NOMO-1 treated with dmso at 0.1 percent for 144 hours (cell line): ENCODE results near the gene VSTM5.
"Not testable (repeated sequence)": the region's sequence is repeated elsewhere in the genome, so short reads cannot be mapped to it uniquely, and the experiment has no call there.

Experiments
- DNase-seq: peaks from one replicate; lab custom pipeline; 2025; ENCODE audit not compliant: unreplicated experiment; lab: John Stamatoyannopoulos, UW

The VSTM5 gene, protein sequence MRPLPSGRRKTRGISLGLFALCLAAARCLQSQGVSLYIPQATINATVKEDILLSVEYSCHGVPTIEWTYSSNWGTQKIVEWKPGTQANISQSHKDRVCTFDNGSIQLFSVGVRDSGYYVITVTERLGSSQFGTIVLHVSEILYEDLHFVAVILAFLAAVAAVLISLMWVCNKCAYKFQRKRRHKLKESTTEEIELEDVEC

DNA sequence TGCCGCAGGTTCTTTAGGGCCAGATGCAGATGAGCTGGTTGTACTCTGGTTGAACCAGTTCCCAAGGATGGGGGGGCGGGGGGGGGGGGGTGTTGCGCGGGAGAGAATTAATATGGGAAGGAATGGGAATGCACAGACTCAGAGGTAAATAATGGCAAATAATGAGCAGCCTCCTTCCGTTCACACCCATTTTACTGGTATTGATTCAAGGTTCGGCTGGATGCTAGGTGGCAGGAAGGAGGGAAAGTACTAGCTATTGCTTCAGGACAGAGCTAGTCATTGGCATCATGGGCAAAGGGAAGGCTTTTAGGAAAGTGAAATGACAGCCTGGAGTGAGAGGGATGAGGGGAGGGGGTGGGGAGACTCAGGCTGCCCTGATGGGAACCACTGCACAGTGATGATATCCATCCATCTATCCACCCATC is at the start of gene VSTM5:
Gene VSTM5, minus strand, starts transcription at position 25 of the 425 bp plus-strand sequence. CDS start 116 bp downstream, outside the sequence.
- no peak for DNase-seq

DNA sequence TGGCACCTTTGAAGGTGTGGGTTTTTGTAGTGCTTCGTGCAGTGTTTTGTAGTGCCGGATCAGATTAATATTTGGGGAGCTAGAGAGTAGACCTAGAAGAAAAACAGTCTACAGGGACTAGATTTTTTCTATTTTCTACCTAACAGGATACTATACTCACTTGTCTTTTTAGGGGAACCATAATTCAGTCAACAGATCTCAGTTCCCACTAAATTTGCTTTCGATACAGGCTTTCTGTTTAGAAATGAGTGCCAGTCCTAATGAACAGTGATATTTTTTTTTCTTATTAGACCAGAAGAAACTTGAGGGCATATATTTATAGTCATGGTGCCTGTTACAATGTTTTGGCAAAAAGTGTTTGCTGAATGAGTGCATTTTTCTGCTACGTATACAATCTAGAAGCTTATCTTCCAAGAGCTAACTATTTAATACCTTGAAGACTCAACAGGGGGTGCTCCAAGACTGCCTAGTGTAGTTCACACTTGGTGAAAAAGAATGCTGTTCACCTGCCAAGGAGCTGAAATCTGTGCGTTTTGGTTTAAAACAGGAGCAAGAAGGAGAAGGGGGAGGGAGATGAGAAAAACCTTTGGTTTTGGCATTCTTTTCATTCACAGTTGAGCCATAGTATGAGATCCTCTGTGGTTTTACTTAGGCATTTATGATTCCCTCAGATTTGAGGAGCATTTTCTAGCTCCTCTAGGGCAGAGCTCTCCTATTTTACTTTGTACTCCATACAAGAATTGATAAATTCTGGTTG is 44.9 kb upstream of the VSTM5 start:
- DNase-seq = no peak

DNA sequence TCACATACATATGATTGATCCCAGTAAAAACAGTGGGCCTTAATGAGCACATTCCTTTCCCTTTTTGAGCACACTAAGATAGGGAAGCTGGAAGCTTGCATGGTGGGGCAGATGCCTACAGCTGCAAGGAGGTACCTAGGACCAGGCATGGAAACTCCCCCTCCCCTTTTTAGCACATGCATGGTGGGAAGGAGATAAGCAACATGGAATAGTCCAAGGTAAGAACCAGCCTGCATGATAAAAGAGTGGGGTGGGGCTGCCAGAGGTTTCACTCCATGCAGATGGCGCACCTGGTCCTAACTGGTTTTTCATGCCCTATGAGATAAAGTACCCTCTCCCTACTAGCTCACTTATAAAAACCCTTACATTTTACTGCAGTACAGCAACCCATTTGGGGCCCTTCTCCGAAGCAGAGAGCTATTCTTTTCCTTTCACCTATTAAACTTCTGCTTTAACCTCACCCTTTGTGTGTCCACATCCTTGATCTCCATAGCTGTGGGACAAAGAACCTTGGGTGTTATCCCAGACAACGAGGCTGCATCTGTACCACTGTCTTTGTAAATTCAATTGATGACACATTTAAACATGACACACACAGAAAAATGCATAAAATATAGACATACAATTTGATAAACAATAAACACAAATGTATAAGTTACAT is 40.1 kb upstream of the VSTM5 start:
- no peak for DNase-seq

DNA sequence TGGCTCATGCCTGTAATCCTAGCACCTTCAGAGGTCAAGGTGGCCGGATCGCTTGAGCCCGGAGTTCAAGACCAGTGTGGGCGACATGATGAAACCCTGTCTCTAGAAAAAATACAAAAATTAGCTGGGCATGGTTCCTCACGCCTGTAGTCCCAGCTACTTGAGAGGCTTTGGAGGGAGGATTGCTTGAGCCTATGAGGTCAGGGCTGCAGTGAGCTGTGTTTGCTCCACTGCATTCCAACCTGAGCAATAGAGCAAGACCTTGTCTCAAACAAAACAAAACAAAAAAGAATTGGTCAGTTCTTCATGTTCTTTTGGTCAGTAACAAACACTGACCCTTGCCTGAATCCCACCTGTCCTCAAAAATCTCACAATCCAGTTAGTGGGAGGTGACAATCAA is 36.7 kb upstream of the VSTM5 start:
- no peak for DNase-seq

DNA sequence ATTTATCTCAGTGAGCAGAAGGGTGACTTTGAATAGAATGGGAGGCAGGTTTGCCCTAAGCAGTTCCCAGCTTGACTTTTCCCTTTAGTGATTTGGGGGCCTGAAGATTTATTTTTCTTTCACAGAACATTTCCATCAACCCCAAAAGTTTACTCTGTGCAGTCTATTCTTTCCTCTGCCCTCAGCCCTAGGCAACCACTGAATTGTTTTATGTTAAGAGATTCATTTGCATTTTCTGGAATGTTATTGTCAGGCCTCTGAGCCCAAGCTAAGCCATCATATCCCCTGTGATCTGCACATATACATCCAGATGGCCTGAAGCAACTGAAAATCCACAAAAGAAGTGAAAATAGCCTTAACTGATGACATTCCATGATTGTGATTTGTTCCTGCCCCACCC is 28.7 kb upstream of the VSTM5 start:
- DNase-seq = not testable (repeated sequence)

DNA sequence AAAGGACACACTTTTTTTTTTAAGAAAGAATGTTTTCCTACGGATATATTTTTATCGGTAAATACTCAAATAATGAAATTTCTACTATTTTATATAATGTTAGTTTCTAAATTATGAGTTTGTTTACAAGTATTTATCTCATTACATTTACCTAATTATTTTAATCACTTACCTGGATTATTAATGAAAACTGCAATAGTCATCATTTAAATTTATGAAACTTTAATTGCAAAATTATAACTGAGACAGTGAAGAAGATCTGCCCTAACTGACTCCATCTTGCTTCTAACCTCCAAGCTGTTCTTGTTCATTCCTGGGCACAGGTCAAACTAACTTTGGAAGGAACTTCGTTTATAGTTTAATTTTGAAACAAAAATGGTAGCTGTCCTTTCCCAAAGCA is 25.2 kb upstream of the VSTM5 start:
- no peak for DNase-seq

DNA sequence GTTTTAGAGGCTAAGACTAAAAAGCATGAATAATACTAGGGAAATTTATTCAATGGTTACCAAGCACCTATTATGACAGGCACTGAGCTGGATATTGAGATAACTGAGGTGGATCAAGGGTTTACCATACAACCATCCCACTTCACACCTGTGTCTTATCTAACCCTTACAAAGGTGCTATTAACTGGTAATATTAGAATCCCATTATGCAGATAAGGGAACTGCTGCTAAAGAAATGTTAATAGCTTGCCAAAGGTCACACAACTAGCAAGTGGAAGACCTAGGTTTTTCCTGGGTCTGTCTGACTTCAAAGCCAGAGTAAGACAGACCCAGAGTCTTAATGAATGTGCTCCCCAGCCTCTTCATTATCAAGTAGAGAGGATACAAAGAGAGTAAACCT is 21.1 kb upstream of the VSTM5 start:
- no peak for DNase-seq

DNA sequence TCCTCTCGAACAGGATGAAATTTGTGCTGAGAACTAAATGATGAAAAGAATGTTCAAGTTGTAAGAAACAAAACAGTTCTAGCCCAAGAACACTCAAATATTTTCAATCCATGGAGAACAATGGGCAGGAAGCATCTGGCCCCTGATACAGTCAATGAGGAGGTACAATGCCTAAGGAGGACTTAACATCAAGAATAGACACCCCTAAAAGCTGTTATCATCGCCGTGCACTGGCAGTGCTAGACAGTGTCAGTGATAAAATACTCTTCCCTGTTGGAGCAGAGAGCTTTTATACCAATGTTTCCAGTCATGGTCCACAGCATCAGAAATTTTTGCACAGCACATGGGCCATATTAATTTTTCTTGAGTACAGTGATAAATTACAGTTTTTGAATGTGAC is 20.2 kb upstream of the VSTM5 start:
- DNase-seq = no peak

DNA sequence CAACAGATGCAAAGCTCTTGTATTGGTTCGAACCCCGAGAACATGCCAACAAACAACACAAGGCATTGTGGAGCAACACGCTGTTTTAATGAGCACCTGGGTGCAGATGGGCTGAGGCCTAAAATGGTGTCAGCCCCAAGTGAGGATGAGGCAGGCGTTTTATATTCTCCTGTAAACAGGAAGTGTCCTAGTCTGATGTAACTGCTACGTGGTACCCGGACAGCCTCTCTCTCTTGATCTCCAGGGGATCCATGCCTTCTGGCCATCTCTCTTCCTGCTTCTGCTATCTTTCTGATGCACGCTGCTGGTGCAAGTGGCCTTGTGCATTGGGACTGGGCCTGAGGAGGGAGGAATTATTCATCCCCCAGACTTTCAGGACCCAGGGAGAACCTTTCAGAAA is 19.4 kb upstream of the VSTM5 start:
- DNase-seq = no peak

DNA sequence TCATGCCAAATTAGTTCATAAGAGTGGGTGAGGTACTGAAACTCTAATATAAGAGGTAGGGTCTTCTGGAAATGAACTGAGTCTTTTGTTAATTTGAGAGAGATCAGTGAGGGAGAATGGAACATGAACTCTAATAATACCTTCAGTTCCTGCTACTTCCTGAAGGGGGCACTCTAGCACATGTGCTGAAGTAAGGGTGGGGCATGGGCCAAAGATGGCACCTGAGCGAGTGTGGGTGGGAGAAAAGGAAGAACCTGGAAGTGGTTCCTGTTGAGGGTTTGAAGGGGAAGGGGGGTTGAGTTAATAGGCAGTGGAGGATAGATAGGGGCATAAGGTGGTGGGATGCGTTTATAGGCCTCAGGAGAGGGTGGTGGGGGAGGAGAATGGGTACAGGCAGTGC is 18.0 kb upstream of the VSTM5 start:
- DNase-seq = not testable (repeated sequence)

DNA sequence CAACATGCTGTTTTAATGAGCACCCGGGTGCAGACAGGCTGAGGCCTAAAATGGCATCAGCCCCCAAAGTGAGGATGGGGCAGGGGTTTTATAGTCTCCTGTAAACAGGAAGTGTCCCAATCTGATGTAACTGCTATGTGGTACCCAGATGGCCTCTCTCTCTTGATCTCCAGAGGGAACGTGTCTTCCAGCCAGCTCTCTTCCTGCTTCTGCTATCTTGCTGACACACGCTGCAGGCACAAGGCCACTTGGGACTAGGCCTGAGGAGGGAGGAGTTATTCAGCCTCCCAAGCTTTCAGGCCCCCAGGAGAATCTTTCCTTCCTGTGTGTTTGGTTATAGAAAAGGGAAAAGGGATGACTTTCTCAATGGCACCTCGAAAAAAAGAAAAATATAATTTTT is 11.4 kb upstream of the VSTM5 start:
- no peak for DNase-seq

DNA sequence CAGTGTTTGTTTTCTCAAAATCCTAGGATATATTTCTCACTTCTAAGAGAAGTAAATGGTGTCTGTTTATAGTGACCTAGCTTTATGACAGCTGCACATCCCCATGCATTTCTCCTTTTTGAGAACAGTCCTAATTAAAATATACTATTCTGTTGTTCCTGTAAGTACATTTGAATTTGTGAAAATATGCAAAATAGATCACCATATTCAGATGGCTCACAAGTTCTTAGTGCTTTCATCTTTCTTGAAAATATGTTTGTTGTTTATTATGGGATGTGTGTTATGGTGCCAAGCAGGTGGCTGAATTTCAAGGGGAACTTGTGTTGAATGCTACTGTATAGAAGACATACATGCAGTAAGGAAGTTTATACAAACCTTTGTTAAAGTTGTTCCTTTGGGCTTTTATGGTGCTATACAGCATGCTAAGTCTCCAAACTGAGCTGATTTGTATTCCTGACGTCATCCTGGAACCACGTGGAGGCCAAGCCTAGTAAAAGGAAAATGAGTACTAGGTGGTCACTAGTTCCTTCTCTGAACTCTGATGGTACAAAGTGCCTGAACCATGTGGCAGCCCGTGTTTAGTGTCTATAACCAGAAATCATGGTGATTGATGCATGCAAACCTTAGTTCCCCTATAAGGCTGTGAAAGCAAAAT is 7.8 kb upstream of the VSTM5 start:
- no peak for DNase-seq

DNA sequence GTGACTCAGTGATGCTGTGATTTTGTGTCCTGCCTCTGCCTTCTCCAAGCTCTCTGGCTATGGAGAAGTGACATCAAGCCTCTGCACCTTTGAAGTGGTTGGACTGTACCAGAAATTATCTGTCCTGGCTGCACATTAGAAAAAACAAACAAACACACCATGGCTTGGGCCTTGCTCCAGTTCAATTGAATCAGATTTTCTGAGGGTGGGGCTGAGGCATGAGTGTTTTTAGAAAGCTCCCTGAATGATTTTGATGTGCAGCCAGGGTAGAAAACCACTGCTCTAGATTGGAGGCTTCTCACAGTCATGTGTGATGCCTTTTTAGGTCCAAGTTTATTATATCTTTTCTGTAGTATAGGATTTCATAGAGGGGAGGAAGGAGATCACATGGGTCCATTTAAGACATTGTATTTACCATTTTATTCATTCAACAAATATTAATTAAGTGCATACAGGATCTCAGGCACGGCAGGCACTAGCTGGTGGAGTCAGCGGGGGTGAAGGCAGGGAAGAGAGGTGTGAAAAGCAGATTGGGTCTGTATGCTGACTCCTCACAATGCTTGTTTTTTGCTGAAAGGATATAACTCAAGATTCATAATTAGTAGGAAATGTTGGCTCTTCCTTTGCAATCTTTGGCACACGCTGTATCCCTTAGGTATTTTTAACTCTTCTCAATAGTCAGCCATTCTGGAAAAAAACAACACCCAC is 7.1 kb upstream of the VSTM5 start:
- DNase-seq = no peak

DNA sequence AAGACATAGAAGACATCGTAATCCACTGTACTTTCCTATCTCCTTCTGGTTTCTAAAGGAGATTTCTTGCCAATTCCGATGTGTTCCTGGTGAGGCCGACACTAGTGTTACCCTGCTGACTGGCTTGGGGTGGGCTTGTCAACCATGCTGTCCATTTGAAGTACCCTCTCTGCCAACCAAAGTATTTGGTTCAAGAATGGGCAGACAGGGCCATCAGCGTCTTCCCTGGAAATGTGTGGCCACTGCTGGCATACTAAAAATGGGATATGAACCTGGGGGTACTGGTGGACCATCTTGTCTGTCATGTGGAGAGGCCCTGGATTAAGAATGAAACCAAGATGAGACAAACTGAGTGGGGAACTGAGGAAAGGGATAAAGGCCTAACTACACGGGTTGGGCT is 1.8 kb upstream of the VSTM5 start:
- no peak for DNase-seq

DNA sequence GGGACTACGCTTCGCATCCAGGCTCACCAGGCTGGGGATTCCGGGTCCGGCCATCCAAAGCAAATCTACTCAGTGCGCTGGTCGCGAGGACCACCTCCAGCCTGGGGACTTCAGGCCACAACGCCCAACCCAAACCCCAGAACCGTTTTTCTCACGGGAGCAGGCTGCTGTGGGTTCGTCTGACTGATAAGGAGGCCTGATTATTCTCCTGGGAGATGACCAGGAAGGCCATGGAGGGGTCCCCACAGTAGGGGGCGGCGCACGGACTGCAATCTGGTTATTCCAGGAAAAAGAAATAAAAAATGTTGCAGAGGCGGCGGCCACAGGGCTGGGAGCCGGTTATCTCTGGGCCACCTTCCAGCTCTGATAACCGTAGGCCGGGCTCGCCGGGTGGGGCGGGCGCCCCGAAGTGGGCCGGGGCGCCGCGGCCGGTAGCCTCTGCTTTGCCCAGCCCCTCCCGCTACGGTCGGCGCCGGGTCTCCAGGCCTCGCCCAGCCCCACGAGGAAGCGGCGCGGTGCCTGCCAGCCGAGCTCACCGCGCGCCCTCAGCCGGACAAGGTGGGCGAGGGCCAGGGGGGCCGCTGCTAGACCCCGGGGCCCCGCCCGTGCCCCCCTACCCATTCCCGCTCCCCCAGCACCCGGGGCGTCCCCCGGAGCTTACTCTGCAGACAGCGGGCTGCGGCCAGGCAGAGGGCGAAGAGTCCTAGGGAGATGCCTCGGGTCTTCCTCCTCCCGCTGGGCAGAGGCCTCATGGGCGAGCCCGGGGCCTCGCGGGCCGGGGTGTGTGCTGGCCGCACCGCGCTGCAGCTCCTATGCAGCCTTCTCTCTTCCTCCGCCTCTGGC is 446 bp downstream of the VSTM5 start:
- no peak for DNase-seq

DNA sequence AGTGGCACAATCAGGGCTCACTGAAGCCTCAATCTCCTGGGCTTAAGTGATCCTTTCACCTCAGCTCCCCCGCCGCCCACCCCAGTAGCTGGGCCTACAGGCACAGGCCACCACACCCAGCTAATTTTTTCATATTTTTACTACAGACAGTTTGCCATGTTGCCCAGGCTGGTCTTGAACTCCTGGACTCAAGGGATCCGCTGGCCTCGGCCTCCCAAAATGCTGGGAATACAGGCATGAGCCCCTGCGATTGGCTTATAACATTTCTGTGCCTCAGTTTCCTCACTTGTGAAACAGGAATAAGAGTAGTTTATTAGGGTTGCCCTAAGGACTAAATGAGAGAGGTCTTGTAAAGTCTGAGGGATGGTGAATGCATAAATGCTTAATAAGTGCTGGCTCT is 1.2 kb downstream of the VSTM5 start:
- DNase-seq = no peak

DNA sequence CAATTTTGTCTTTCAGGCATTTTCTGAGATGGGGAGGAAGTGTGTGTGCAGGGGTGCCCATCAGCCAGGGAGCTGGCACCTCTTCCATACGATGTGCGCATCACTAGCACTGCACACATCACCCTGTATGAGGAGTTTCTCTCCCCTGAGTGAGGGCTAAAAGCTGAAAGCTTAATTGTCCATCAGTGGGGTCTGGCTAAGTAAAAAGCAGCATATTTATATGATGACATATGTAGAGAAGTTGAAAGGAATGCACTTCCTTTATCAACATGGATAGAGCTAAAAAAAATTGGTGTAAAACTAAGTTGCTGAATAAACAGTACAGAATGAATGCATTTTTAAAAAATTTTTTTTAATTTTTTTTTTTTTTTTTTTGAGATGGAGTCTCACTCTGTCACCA is 4.0 kb downstream of the VSTM5 start:
- no peak for DNase-seq

DNA sequence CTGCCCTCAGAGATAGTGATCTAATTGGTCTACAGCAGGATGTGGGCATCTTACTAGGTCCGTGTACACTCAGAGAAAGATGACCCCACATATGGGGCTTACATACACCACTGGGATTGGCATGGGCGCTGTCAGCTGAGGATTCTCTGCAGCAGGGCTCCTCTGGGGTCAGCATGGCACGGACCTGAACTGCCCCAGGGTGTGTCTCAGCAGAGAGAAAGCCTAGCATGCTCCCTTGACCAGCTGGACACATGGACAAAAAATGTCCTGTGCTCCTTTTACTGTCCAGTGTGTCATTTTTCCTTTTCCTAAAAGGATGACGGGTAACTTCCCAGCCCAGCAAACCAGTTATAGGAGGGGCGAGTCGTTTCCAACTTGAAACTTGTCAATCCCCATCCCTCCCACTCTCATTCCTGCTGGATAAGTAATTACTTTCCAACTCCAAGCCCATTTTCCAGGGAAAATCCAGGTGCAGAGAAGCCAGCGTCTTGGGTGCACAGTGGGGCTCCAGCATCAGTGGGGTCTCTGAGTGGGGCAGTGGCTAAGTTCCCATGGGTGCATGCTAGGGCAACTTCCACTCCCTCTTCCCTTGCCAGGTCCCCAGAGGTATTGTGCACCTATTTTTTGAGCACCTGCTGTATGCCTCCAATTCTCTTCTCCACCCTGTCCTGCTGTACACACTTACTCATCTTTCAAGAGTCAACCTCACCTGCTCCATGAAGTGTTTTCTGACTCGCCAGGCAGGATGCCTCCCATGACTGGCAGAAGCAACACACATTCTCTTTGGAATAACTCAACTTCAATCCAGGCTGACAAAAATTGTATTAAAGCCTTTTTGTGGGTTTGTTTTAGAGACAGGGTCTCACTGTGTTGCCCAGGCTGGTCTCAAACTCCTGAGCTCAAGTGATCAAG is 5.0 kb downstream of the VSTM5 start:
- DNase-seq = no peak

DNA sequence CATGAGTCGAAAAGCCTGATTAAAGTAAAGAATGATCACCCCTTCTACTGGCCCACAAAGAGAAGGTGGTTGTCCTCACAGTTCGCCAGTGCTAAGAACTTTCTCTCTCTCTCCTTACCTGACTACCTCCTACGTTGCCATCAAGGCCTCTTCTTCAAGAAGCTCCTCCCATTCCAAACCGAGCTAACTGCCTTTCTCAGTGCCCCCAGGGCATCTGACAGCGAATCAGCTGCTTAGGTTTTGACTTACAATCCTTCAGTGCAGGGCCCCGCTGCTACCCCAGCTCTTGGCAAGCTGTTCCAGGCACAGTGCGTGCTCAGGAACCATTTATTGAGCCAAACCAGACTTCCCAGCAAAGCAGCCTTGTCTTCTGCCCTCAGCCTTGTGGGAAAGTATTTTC is 5.8 kb downstream of the VSTM5 start:
- no peak for DNase-seq
